Gastrocnemius medialis (tissue), 4 donors: ENCODE measurements around the gene CALML3.

ENCODE experiments used
- POLR2A ChIP-seq, 2 donors: fragments of 450-650 bp; IDR thresholded peaks; one replicate each; pipeline ENCODE4 v1.6.1; 2017; ENCODE audit warnings: antibody characterized with exemption in 2 of 2, mild to moderate bottlenecking in 2 of 2, moderate library complexity in 2 of 2
- TF ChIP-seq, protein P1 (sequence below), 5 experiments: fragments of 450-650 bp in 3 of 5; fragments of 200-600 bp in 2 of 5; sonication (generic) in 2 of 5; IDR thresholded peaks in 4 of 5; conservative IDR thresholded peaks in 1 of 5; 1 replicate in 4 of 5; 2 replicates in 1 of 5; pipeline ENCODE4 v1.5.1; 2016 to 2019; ENCODE audit warnings: antibody characterized with exemption in 5 of 5, mild to moderate bottlenecking in 3 of 5, moderate library complexity in 3 of 5

DNA sequence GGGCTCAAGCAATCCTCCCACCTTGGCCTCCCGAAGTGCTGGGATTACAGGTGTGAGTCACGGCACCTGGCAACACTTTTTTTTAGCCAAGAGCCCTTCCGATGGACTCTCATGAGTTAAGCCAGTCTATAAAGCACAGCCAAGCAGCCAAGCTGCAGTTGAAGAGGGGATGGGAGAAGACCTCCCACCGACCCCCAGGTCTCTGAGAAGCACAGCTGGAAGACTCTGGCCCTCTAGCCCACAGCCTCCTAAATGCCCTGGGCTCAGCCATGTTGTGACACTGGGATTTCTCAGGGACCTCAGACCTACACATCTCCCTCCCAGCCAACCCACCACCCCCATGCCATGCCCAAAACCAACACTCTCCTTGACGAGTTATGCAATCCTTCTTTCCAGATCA lies 31.1 kb downstream of the CALML3 start:
- TF ChIP-seq, protein P1, sequence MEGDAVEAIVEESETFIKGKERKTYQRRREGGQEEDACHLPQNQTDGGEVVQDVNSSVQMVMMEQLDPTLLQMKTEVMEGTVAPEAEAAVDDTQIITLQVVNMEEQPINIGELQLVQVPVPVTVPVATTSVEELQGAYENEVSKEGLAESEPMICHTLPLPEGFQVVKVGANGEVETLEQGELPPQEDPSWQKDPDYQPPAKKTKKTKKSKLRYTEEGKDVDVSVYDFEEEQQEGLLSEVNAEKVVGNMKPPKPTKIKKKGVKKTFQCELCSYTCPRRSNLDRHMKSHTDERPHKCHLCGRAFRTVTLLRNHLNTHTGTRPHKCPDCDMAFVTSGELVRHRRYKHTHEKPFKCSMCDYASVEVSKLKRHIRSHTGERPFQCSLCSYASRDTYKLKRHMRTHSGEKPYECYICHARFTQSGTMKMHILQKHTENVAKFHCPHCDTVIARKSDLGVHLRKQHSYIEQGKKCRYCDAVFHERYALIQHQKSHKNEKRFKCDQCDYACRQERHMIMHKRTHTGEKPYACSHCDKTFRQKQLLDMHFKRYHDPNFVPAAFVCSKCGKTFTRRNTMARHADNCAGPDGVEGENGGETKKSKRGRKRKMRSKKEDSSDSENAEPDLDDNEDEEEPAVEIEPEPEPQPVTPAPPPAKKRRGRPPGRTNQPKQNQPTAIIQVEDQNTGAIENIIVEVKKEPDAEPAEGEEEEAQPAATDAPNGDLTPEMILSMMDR (IDR thresholded peaks at IDR 0.05 in 4 of 5, conservative IDR thresholded peaks at IDR 0.05 in 1 of 5) = no peak
- TF ChIP-seq POLR2A (IDR thresholded peaks at IDR 0.05) = no peak
